ENCODE measurements around the gene GLT6D1. TPM values are rescaled to one million over a fixed set of nuclear protein-coding genes. Genes with fewer than 3 reads are reported as not detected.

The GLT6D1 gene
- total RNA-seq, 1 donor from 2014 or later = not detected

- no peak for DNase-seq (ENCODE audit: low read depth)
- no peak for TF ChIP-seq CTCF (IDR thresholded peaks at IDR 0.05; ENCODE audit: insufficient read depth, low read length, poor library complexity, severe bottlenecking)
- Histone ChIP-seq H3K4me3 (ENCODE audit: low read depth, low read length) (no peak overlapping the region), H3K27me3 (ENCODE audit: control insufficient read depth, insufficient read depth, low read length) (peaks cover 2% of the 10 kb centered on the region), H3K36me3 (ENCODE audit: control insufficient read depth, insufficient read depth, low read length) (no peaks in the 10 kb centered on the region)
These were observed 19.9 kb upstream of the GLT6D1 start for GRCh38 chr9:135659252-135659651.

DNA sequence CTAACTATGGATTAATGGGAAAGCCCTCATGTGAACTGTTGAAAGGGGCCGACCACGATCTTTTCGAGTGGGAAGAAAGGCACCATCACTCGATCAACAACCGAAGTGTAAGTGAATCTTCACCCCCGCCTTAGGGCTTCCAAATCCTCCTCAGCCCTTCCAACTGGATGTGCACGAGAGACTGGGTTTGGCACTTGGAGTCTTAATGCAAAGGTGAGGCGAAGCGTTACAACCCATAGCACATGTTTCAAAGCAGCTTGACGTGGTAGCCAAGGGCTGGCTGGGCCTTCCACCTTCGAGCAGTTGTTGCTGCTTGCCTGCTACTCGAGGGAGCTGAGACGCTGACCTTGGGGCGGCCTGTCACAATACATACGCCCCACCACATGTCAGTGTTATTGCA, 18.1 kb upstream of the GLT6D1 start:
- Histone ChIP-seq H3K4me3 (ENCODE audit: low read depth, low read length) (no peak overlapping the region), H3K27me3 (ENCODE audit: control insufficient read depth, insufficient read depth, low read length) (peaks cover 2% of the 10 kb centered on the region), H3K36me3 (ENCODE audit: control insufficient read depth, insufficient read depth, low read length) (no peaks in the 10 kb centered on the region)
- no peak for DNase-seq (ENCODE audit: low read depth)
- no peak for TF ChIP-seq CTCF (IDR thresholded peaks at IDR 0.05; ENCODE audit: insufficient read depth, low read length, poor library complexity, severe bottlenecking)

DNA sequence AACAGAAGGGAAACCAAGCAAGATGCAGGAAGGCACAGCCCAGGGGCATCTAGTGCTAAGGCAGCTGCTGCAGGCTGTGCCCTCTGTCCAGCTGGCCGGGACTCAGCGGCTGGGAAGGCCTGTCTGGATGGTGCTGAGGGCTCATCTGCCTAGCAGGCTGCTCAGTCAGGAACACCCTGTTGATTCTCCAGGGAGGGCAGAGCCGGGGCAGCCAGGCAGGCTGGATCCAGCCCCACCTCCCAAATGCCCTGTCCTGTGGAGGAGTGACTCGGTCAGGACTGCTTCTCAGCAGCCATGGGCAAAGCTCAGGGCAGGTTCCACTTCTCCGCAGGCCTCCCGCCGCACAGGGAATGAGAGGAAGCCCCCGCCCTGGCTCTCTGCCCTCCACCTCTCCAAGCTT, 16.0 kb upstream of the GLT6D1 start:
- DNase-seq (ENCODE audit: low read depth) = no peak
- TF ChIP-seq CTCF (IDR thresholded peaks at IDR 0.05; ENCODE audit: insufficient read depth, low read length, poor library complexity, severe bottlenecking) = no peak
- Histone ChIP-seq H3K4me3 (ENCODE audit: low read depth, low read length) (no peak overlapping the region), H3K36me3 (ENCODE audit: control insufficient read depth, insufficient read depth, low read length) (no peaks in the 10 kb centered on the region), H3K27me3 (ENCODE audit: control insufficient read depth, insufficient read depth, low read length) (peaks cover 2% of the 10 kb centered on the region)

- H3K36me3 ChIP-seq (ENCODE audit: control insufficient read depth, insufficient read depth, low read length) = no peaks in the 10 kb centered on the region
- no peak for DNase-seq (ENCODE audit: low read depth)
- TF ChIP-seq CTCF (IDR thresholded peaks at IDR 0.05; ENCODE audit: insufficient read depth, low read length, poor library complexity, severe bottlenecking) = no peak
- peaks cover 2% of the 10 kb centered on the region for H3K27me3 ChIP-seq (ENCODE audit: control insufficient read depth, insufficient read depth, low read length)
- H3K4me3 ChIP-seq (ENCODE audit: low read depth, low read length) = no peak overlapping the region
These were observed 11.1 kb upstream of the GLT6D1 start for GRCh38 chr9:135650408-135650807.

GRCh38 chr9:135649508-135649907, 10.2 kb upstream of the GLT6D1 start:
- DNase-seq (ENCODE audit: low read depth) = no peak
- TF ChIP-seq CTCF (IDR thresholded peaks at IDR 0.05; ENCODE audit: insufficient read depth, low read length, poor library complexity, severe bottlenecking) = no peak
- no peaks in the 10 kb centered on the region for H3K27me3 ChIP-seq (ENCODE audit: control insufficient read depth, insufficient read depth, low read length)
- no peak overlapping the region for H3K4me3 ChIP-seq (ENCODE audit: low read depth, low read length)
- no peaks in the 10 kb centered on the region for H3K36me3 ChIP-seq (ENCODE audit: control insufficient read depth, insufficient read depth, low read length)

Data from kidney epithelial cell (primary cell).